Ovary (tissue), 9 donors: ENCODE data around the gene FGFR1OP2. TPM values are rescaled to one million over a fixed set of nuclear protein-coding genes. Genes with fewer than 3 reads are reported as not detected.

Experiments used
- DNase-seq, 5 donors: peaks; one replicate each; pipeline ENCODE4 v3.0.0-alpha.2; 2019 to 2020
- H3K27ac ChIP-seq, 2 donors: fragments of 200-600 bp; one replicate each; pipeline versions ENCODE4 v1.5.1 to v1.8.0; 2019 to 2022
- H3K27me3 ChIP-seq: fragments of 200-600 bp; one replicate; pipeline ENCODE4 v1.8.0; 2022
- H3K36me3 ChIP-seq: fragments of 200-600 bp; sonication (generic); one replicate; pipeline ENCODE4 v1.5.1; 2019
- H3K4me1 ChIP-seq: one replicate; pipeline ENCODE4 v1.8.1; 2013; ENCODE audit warnings: mild to moderate bottlenecking, moderate library complexity; ENCODE audit not compliant: insufficient read depth
- H3K4me3 ChIP-seq: fragments of 200-600 bp; sonication (generic); one replicate; pipeline ENCODE4 v1.5.1; 2017
- H3K9me3 ChIP-seq, 2 donors: fragments of 200-600 bp in 1 of 2; sonication (generic) in 1 of 2; one replicate each; pipeline versions ENCODE4 v1.5.1 to v1.8.1; 2013 to 2019; ENCODE audit warnings: mild to moderate bottlenecking in 1 of 2, moderate library complexity in 1 of 2
- EP300 ChIP-seq: sonication (generic); formaldehyde crosslinking; IDR thresholded peaks from one replicate; pipeline ENCODE4 v1.6.1; 2017; ENCODE audit warnings: antibody characterized with exemption
- POLR2A ChIP-seq: fragments of 450-650 bp; IDR thresholded peaks from one replicate; pipeline ENCODE4 v1.6.1; 2017; ENCODE audit warnings: antibody characterized with exemption, mild to moderate bottlenecking, moderate library complexity
- WGBS, 3 donors: extraction: QIAGEN DNeasy Blood & Tissue Kit in 1 of 3; methylation state at CpG; one replicate each; pipeline versions ENCODE4 v1.1.5 to v1.1.7; 2013 to 2017; 5-methylcytosine and 5-hydroxymethylcytosine counted together
- intact Hi-C, 4 donors: fragments of 100-400 bp; cut with DNase I; formaldehyde crosslinking; loops; one replicate each; pipeline versions ENCODE4 v1.11.0 to v1.15.1; 2022 to 2023
- polyA plus RNA-seq, 2 donors: library from polyadenylated mRNA; stranded (reverse); fragments of 200-250 nt in 1 of 2; fragments of 350-450 nt in 1 of 2; fragmentation: Illumina TruSeq in 1 of 2; extraction: RNeasy Lipid Tissue Mini Kit (QIAGEN cat#74804) in 1 of 2; gene quantifications; one replicate each; pipeline ENCODE4 v1.2.3, GENCODE V29; 2013 to 2014
- total RNA-seq, 7 donors: library from RNA; depleted of rRNA in 2 of 7; stranded (reverse); fragments of >200 nt in 2 of 7; fragmentation: NEBNext Ultra II Directional in 3 of 7; extraction: Animal tissue kit (Norgen Biotek cat#: 25700) in 3 of 7; gene quantifications; one replicate each; pipeline versions ENCODE4 v1.1.0 to v1.2.4, GENCODE V29; 2016 to 2023
- TF ChIP-seq, protein P1 (sequence below), 3 donors: fragments of 450-650 bp in 2 of 3; fragments of 200-600 bp in 1 of 3; IDR thresholded peaks; one replicate each; pipeline versions ENCODE4 v1.5.1 to v1.8.0; 2016 to 2022; ENCODE audit warnings: antibody characterized with exemption in 3 of 3, mild to moderate bottlenecking in 1 of 3
- donor health status: DM: no; HTN: no; CAD: no; lungs with moderate emphysema.
- donor health status: DM: no; HTN: no; CAD: no.
- donor health status: Bipolar disorder and iron deficiency.
- donor health status: DM: yes; HTN: yes; CAD: no.
- donor health status: DM: no; HTN: no; CAD: no.
- donor health status: DM: yes; HTN: yes; CAD: no.

Gene FGFR1OP2
- total and polyA plus RNA-seq, 9 donors: 48.7 to 150 (median 76.4) TPM

DNA sequence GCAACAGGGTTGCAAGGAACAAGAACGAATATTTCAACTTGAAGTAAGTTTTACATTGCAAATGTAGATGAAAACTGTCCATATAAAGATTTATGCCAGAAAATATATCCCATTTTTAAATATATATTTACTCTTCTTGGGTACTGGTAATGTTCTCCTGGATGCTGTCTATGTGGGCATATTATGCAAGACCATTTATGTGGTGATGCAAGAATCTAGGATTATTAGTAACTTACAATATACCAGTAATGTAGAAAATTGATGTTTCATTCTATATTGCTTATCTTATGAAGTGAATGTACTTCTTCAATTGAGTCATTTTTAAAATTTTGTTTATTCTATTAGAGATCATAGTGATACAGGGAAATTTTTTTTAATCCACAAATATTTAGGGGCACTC is 25.1 kb downstream of the FGFR1OP2 start:
- no peak for DNase-seq
- no peaks in the 10 kb centered on the region for H3K4me1 ChIP-seq
- H3K36me3 ChIP-seq: no peaks in the 10 kb centered on the region
- no peak overlapping the region for H3K27ac ChIP-seq
- H3K4me3 ChIP-seq: no peak overlapping the region
- intact Hi-C loops: no loop called here
- TF ChIP-seq POLR2A: no peak
- TF ChIP-seq, protein P1, sequence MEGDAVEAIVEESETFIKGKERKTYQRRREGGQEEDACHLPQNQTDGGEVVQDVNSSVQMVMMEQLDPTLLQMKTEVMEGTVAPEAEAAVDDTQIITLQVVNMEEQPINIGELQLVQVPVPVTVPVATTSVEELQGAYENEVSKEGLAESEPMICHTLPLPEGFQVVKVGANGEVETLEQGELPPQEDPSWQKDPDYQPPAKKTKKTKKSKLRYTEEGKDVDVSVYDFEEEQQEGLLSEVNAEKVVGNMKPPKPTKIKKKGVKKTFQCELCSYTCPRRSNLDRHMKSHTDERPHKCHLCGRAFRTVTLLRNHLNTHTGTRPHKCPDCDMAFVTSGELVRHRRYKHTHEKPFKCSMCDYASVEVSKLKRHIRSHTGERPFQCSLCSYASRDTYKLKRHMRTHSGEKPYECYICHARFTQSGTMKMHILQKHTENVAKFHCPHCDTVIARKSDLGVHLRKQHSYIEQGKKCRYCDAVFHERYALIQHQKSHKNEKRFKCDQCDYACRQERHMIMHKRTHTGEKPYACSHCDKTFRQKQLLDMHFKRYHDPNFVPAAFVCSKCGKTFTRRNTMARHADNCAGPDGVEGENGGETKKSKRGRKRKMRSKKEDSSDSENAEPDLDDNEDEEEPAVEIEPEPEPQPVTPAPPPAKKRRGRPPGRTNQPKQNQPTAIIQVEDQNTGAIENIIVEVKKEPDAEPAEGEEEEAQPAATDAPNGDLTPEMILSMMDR (IDR thresholded peaks at IDR 0.05): no peak
- no peak for TF ChIP-seq EP300
- WGBS, 3 donors: 92 to 100% (median 96%) methylated on average over 1 of the region's 1 CpG
- H3K27me3 ChIP-seq: no peaks in the 10 kb centered on the region
- no peaks in the 10 kb centered on the region for H3K9me3 ChIP-seq

DNA sequence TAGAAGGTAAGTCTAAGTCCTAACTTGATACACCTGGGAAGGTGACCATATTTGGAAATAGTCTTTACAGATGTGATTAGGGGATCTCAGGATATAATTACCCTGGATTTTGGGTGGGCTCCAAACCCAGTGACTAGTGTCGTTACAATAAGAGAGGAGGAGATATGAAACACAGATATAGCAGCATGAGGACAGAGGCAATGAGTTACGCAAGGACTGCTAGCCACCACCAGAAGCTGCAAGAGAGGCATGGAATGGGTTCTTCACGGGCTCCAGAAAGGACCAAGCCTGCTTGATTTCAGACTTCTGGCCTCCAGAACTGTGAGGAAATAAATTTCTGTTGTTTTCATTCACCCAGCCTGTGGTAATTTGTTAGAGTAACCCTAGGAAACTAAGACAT is 28.6 kb downstream of the FGFR1OP2 start:
- Histone ChIP-seq H3K4me1 (no peaks in the 10 kb centered on the region), H3K4me3 (no peak overlapping the region), H3K27ac (no peak overlapping the region), H3K9me3 (no peaks in the 10 kb centered on the region), H3K36me3 (no peaks in the 10 kb centered on the region), H3K27me3 (no peaks in the 10 kb centered on the region)
- intact Hi-C loops: loop anchor here in 1 of 4 donors (5.0 kb wide), 1 partner anchor 95 kb away; no protein-coding TSS in a partner anchor
- DNase-seq: no peak
- WGBS, 3 donors: 91 to 92% (median 92%) methylated on average over 3 of the region's 3 CpGs
- TF ChIP-seq EP300 (no peak), POLR2A (no peak)
- TF ChIP-seq, protein P1 (IDR thresholded peaks at IDR 0.05): no peak

DNA sequence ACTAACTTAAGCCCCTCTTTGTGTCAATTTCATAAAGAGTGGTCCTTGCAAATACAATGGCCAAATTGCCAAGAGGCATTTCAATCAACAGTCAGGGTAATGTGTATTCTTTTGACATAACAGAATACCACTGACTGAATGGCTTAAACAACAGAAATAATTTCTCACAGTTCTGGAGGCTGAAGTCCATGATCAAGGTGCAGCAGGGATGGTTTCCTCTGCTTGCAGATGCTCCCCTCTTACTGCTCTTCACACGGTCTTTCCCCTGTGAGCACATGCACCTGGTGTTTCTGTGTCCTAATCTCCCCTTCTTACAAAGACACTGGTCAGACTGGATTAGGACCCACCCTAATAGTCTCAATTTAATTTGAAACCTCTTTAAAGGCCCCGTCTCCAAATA is 31.9 kb downstream of the FGFR1OP2 start:
- WGBS, 3 donors: 95 to 100% (median 96%) methylated on average over 2 of the region's 2 CpGs
- DNase-seq: no peak
- H3K4me3 ChIP-seq: no peak overlapping the region
- H3K4me1 ChIP-seq: no peaks in the 10 kb centered on the region
- H3K36me3 ChIP-seq: no peaks in the 10 kb centered on the region
- H3K27me3 ChIP-seq: no peaks in the 10 kb centered on the region
- intact Hi-C loops: no loop called here
- no peak overlapping the region for H3K27ac ChIP-seq
- no peaks in the 10 kb centered on the region for H3K9me3 ChIP-seq
- no peak for TF ChIP-seq EP300

DNA sequence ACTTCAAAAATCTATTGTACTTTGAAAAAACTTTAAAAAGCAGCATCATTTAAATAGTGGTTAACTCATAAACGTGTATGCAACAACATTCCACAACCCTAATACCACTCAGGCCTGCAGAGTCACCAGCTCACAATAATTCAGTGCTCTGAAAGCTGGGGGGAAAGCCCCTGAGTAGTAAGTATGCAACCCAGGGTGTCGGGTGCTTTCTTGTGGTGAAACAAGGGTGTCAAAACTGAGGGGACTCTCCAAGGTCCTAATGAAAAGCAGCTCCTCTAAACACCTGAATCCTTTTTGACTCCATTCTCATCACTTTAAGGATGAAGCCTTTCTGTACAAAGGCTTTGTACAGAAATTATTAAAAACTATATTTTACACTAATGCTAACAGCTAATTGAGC is 33.7 kb downstream of the FGFR1OP2 start:
- Histone ChIP-seq H3K27me3 (no peaks in the 10 kb centered on the region), H3K4me3 (no peak overlapping the region), H3K36me3 (no peaks in the 10 kb centered on the region), H3K4me1 (no peaks in the 10 kb centered on the region), H3K9me3 (no peaks in the 10 kb centered on the region), H3K27ac (no peak overlapping the region)
- TF ChIP-seq EP300 (no peak), POLR2A (no peak)
- TF ChIP-seq, protein P1 (IDR thresholded peaks at IDR 0.05): no peak
- DNase-seq: no peak
- WGBS, 3 donors: 73 to 83% (median 79%) methylated on average over 2 of the region's 2 CpGs
- intact Hi-C loops: no loop called here

DNA sequence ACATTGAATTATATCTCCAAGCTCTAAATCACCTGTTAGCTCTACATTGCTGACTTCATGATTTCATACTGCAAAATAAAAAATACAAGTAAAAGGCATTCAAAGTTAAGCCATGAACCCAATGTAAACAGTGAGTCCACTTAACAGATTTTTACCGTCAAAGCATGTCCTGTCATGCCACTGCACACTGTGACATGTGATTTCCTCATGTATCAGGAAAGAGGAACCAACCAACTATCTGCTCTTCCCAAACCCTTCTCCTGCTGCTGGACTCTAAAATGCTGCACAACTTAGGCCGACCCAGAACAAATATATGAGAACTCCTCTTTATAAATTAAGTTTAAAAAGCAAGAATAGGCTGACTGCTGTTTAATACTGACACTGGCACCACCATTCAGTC is 38.4 kb downstream of the FGFR1OP2 start:
- TF ChIP-seq POLR2A: no peak
- no peak for TF ChIP-seq EP300
- TF ChIP-seq, protein P1 (IDR thresholded peaks at IDR 0.05): no peak
- Histone ChIP-seq H3K27me3 (no peaks in the 10 kb centered on the region), H3K9me3 (no peaks in the 10 kb centered on the region), H3K27ac (no peak overlapping the region), H3K4me1 (no peaks in the 10 kb centered on the region), H3K36me3 (no peaks in the 10 kb centered on the region), H3K4me3 (no peak overlapping the region)
- intact Hi-C loops: no loop called here
- no peak for DNase-seq
- 96 to 99% (median 96%) methylated on average over 2 of the region's 2 CpGs for WGBS, 3 donors
